DMS114 treated with DMSO at 0.1 percent for 48 hours (cell line): ENCODE data around the gene GTF2I.
"Not testable (repeated sequence)": the region's sequence is repeated elsewhere in the genome, so short reads cannot be mapped to it uniquely, and the experiment has no call there.

Experiments
- DNase-seq: peaks from one replicate; lab custom pipeline; 2025; ENCODE audit not compliant: unreplicated experiment; lab: John Stamatoyannopoulos, UW

The GTF2I gene

GRCh38 chr7:74709880-74710671 lies 52.6 kb downstream of the GTF2I start:
- no peak for DNase-seq

DNA sequence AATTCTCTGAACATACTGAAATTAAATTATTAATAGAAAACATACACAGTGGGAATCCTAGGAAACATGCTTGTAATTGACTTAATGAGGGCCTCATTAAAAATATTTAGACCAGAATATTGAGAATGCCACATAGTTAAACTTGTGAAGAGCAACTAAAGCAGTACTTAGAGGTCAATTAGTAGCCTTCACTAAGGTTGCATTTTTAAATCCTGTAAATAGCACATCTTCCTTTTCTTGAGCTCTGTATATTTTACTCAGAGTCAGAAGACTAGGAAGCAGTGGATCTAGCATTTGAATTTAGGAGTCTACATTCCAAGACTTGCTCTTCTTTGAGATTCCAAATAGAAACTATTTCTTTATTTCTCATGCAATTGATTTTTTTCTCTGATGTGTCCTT lies 56.0 kb downstream of the GTF2I start:
- DNase-seq = no peak

GRCh38 chr7:74717889-74718288 lies 60.4 kb downstream of the GTF2I start:
- no peak for DNase-seq

DNA sequence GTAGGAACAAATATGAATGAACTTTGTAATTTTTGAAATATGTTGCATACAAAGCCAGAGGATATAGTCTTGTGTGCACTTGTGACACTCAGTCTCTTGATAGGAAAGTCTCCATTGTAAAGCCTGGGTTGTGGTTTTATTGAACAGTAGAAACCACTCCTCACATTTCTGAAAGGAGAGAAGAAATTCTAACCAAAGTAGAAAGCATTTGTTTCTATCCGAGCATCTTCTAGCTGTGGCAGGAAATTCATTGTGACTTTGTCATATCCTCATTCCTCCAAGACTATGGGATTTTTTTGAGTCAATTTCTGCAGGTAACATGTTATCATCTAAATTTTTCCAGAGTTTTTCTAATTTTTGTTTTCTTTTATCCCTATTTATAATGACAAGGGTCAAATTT lies 60.8 kb downstream of the GTF2I start:
- no peak for DNase-seq

DNA sequence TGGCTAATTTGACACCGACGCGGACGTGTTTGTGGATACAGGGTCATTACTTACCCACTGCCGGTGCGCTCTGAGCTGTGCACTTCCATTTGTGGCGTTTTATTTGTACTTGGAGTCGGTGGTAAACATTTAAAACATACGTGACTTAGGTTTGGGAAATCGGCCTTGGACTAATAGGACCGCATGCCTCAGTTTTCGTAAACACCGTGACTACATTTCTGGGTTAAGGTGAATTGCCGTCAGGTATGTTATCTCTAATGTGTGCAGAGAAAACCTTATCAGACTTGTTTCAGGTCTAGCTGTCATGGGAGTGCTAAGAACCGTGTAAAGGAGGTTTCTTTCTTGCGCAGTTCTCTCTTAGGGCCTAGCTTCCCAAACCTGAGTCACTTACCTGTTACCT lies 64.6 kb downstream of the GTF2I start:
- no peak for DNase-seq

DNA sequence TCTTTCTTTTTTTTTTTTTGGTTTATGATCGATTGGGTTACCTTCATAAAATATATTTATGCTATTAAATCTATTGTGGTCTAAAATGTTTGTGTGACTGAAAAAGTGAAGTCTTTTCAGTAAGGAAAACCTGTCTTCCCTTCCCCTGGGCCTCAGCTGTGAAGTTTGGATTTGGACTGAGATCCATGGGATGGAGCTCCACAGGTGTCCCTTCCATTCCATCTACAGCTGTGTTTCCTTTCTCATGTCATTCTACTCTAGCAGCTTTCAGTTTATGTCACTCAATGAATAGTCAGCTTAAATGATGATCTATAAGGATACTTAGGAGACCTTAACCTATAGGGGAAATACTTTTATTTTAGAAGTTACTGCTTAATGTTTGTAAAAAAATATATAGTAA lies 68.3 kb downstream of the GTF2I start:
- no peak for DNase-seq

DNA sequence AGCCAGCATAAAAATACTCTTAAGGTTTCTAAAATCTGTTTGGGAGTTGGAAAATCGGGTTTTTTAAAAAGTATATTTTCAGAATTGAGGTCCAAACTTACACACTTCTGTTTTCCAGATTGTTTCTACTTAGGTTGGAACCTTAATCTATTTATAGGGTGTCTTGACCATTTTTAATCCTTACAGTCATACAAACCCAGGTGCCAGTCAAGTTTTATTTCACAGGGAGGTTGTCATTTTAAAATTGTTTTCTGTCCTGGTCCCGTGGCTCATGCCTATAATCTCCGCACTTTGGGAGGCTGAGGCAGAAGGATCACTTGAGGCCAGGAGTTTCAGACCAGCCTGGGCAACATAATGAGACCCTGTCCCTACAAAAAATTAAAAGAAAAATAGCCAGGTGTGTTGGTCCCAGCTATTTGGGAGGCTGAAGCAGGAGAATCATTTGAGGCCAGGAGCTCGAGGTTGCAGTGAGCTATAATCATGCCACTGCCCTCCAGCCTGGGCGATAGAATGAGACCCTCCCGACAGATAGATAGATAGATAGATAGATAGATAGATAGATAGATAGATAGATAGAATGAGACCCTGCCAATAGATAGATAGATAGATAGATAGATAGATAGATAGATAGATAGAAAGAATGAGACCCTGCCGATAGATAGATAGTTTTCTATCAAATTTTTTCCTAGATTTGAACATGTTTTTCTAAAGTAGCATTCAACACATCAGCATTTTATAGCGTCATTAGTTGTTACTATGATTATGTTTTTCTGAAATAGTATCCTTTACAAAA lies 69.0 kb downstream of the GTF2I start:
- no peak for DNase-seq

DNA sequence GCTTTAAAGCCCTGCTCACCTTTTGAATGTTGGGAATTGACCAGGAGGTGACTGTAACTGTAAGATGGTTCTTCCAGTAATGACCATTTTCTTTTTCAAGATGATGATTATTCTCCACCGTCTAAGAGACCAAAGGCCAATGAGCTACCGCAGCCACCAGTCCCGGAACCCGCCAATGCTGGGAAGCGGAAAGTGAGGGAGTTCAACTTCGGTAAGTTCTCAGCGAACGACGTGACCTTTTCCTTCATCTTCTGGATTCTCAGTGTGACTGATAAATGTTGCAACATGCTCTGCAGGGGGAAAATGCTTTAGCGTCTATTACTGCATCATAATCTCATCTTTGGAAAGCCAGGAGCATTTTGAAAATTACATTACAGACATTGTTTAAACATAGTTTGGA lies 71.2 kb downstream of the GTF2I start:
- not testable (repeated sequence) for DNase-seq

GRCh38 chr7:74730186-74730585 lies 72.7 kb downstream of the GTF2I start:
- not testable (repeated sequence) for DNase-seq

- not testable (repeated sequence) for DNase-seq
Observed at GRCh38 chr7:74739974-74740703, 82.6 kb downstream of the GTF2I start.

- not testable (repeated sequence) for DNase-seq
Observed at GRCh38 chr7:74743936-74744557, 86.5 kb downstream of the GTF2I start.

DNA sequence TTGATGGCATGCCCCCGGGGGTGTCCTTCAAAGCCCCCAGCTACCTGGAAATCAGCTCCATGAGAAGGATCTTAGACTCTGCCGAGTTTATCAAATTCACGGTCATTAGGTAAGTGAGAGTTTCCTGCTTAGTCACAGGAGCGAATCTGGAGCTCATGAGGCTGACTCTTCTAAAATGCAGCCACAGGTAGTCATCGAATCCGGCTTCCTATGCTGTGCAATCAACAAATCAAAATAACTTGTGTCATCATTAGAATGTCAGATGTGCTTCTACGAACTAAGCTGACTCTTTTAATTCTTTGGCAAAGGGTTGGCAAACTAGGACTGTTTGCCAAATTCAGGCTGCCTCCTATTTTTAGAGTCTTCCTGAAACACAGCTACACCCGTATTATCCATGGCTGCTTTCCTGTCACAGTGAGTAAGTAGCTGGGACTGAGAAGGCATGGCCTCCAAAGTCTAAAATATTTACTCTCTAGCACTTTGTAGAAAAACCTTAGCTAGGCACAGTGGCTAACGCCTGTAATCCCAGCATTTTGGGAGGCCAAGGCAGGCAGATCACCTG lies 96.5 kb downstream of the GTF2I start:
- DNase-seq = not testable (repeated sequence)

DNA sequence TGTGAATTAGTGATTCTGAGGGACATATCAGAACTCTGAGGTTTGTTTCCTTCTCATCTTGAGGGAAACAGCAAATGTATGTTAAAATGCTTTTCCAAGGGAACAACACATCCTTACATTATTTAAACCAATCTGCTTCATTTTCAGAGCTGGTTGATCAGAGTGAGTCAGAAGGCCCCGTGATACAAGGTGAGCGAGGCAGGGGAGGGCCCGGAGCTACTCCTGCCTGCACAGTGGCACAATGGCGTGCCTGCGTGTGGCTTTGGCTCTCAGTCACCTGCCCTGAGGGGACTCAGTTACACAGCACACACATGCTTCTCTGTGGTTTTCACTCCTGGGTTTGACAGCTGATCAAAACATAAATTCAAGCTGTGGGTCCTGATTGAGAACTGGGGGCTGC lies 99.2 kb downstream of the GTF2I start:
- DNase-seq = not testable (repeated sequence)

DNA sequence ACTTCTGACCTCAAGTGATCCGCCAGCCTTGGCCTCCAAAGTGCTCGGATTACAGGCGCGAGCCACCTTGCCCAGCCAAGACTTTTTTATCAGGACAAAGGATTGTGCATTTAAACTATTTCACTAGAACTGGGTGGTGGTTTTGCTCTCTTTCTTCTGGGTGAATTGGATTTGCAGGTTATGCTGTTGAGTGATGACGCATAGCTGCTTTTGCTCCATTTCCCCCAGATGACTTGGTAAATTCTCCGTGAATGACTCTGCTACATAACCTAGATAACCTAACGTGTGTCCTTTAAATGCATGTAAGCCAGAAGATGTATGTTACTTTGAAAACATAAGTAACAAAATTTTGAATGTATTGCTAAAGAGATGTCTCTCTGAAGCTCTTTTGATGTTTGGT lies 100.8 kb downstream of the GTF2I start:
- not testable (repeated sequence) for DNase-seq

DNA sequence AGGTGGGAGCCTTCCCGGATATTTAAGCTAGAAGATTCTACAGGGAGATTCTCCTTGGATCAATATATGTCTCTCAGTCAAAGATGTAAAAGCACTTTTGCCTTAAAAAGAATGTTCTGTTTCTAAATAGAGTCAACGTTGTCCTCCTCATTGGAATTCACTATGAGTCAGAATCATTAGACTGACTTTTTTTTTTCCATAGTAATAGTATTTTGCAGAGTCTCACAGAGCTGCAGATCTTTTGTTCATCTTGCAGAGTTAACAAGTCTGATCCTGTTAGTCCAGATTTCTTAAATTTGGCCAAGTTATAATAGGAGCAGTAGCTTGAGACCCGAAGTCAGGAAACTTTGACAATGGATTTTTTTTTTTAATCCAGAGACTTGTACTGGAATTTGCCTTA lies 101.5 kb downstream of the GTF2I start:
- DNase-seq = not testable (repeated sequence)

DNA sequence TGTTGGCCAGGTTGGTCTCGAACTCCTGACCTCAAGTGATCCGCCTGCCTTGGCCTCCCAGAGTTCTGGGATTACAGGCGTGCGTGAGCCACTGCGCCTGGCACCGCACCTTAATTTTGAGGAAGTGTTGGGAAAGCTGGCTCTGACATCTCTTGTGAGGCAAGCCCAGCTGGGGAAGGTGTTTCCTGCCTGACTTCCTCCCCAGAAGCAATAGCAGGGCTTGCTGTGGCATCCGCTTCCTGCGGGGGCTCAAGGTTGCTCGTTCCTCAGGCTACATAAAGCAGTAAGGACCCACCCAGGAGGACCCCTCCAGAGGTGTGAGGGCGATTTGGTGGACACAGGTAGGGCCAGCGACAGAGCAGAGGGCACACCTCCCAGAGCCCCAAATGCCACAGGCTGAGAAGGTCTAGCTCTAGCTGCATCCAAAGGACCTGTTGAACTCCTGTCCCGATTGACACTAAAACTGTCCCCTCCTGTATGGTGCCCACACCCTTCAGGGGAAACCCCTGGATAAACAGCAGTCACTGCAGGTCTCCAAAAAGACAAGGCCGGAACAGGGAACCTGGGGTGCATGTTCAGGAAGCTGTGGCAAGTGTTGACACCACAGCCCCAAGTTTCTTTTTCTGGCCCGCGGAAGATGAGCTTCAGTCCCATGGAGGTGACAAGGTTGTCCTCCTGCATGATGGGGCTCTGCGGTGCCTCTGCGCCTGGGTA lies 107.8 kb downstream of the GTF2I start:
- not testable (repeated sequence) for DNase-seq

GRCh38 chr7:74766509-74766908 lies 109.0 kb downstream of the GTF2I start:
- DNase-seq = not testable (repeated sequence)

- DNase-seq = not testable (repeated sequence)
Observed at GRCh38 chr7:74766991-74767390, 109.5 kb downstream of the GTF2I start.

DNA sequence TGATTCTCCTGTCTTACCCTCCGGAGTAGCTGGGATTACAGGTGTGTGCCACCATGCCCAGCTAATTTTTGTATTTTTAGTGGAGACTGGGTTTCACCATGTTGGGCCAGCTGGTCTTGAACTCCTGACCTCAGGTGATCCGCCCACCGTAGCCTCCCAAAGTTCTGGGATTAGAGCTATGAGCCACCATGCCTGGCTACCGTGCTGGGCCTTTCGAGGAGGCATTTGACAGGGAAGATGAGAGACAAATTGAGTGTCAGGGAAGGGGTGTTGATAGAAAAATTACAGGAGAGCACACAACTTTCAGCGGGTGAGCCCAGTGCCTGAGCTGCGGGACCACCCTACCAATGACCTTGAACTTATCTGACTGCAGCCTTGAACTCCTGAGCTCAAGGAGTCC lies 112.5 kb downstream of the GTF2I start:
- not testable (repeated sequence) for DNase-seq

- not testable (repeated sequence) for DNase-seq
Observed at GRCh38 chr7:74772093-74772492, 114.6 kb downstream of the GTF2I start.
